ENCODE data around the gene RICTOR.

The RICTOR gene

DNA sequence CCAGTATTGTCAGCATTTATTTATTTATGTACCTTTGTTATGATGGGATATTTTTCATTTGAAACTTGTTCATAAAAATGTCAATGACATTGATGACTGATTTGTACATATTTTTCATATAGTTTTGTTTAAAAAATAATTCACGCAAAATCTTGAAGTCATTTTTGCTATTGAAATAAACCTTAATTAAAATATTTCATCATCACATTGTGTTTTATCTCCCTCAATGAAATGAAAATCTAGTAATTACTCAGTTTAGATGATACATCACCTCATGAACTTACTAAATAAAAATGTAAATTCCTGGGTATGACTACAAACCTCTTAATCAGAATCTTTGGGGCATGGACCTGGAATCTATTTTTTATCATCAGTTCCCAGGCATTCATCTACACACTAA is 138.8 kb downstream of the RICTOR start:
- no peak for DNase-seq

DNA sequence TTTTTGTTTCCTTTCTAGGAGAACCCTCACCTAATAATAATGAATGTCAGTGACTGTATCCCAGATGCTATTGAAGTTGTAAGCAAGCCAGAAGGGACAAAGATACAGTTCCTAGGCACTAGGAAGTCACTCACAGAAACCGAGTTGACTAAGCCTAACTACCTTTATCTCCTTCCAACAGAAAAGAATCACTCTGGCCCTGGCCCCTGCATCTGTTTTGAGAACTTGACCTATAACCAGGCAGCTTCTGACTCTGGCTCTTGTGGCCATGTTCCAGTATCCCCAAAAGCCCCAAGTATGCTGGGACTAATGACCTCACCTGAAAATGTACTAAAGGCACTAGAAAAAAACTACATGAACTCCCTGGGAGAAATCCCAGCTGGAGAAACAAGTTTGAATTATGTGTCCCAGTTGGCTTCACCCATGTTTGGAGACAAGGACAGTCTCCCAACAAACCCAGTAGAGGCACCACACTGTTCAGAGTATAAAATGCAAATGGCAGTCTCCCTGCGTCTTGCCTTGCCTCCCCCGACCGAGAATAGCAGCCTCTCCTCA is 141.3 kb downstream of the RICTOR start:
- DNase-seq, result no peak

DNA sequence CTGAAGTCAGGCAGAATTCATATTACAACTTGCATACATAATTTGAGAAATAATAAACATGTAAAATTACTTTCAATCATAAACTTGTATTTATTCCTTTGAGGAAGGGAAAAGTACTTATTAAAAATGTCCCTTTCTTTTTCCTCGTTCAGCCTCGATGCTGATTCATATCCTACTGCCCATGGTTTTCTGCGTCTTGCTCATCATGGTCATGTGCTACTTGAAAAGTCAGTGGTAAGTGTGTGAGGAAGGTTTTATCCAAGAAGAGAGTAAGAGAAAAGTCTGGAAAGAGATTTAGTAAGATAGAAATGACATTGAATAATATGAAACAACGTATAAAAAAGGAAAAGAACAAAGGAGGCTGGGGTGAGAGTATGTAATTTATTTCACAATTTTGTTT is 142.5 kb downstream of the RICTOR start:
- no peak for DNase-seq

DNA sequence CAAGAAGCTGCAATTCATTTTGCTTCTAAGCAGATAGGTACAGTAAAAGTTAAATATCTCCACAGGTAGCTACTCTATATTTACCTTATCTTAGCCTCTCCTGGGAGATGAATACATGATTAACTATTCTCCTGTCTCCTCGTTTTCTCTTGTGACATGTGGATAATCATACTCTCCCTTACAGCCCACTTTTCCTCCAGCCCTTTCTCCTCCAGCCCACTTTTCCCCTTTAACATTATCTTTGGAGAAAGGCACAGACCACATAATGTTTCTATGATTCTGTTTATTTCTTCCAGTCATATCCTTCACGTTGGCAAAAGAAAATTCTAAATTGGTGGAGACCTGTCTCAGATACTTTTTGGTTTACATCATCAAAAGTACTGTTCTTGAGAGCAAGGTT is 144.4 kb downstream of the RICTOR start:
- DNase-seq, result no peak

DNA sequence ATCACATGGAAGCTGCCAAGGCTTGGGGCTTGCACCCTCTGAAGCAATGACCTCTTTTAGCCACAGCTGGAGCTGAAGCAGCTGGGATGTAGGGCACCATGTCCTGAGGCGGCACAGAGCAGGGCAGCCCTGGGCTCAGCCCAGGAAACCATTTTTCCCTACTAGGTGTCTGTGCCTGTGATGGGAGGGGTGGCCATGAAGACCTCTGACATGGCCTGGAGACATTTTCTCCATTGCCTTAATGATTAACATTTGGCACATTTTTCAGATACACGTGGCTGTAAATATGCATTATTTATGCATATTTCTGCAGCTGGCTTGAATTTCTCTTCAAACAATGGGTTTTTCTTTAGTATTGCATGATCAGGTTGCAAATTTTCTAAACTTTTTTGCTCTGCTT is 146.7 kb downstream of the RICTOR start:
- no peak for DNase-seq

DNA sequence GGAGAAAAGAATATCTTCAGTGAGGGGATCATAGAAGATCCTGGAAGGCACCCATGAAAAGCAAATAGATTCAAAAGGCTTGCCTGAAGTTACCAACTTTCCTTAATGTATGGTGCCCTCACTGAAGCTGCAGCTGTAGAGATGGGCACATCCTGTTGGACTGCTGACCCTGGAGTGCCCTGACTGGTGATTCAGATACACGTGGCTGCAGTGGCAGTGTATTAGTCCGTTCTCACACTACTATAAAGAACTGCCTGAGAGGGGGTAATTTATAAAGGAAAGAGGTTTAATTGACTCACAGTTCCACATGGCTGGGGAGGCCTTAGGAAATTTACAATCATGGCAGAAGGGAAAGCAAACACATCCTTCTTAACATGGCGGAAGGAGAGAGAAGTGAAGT is 148.1 kb downstream of the RICTOR start:
- DNase-seq, result peak; percentile 27

DNA sequence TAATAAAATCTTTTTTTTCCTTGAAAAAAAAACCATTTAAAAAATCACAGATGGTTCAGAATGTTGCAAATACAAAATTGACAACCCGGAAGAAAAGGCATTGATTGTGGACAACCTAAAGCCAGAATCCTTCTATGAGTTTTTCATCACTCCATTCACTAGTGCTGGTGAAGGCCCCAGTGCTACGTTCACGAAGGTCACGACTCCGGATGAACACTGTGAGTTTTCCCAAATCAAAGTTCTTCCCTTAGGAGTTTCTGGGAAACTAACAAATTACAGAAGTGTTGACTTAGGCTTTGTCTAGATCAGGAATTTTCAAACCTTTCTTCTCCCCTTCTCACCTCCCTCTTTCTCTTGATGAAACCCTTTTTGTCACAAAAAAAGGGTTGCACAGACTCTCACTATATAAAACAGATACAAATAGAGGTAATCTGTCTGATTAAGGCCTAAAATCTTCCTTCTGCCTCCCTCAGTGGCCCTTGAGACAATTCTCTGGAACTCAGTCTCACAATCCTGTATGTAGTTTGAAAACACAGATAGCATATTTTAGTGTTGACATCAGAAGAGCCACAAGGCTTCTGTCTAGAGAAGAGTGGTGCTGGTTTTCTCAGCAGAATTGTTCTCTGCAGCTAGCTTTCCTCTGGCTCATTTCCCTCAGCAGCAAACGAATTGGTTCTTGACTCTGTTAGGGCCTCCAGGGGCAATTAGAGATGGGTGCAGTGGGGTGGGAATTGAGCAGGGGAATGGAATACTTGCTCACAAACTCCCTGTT is 148.9 kb downstream of the RICTOR start:
- peak; percentile 83 for DNase-seq

DNA sequence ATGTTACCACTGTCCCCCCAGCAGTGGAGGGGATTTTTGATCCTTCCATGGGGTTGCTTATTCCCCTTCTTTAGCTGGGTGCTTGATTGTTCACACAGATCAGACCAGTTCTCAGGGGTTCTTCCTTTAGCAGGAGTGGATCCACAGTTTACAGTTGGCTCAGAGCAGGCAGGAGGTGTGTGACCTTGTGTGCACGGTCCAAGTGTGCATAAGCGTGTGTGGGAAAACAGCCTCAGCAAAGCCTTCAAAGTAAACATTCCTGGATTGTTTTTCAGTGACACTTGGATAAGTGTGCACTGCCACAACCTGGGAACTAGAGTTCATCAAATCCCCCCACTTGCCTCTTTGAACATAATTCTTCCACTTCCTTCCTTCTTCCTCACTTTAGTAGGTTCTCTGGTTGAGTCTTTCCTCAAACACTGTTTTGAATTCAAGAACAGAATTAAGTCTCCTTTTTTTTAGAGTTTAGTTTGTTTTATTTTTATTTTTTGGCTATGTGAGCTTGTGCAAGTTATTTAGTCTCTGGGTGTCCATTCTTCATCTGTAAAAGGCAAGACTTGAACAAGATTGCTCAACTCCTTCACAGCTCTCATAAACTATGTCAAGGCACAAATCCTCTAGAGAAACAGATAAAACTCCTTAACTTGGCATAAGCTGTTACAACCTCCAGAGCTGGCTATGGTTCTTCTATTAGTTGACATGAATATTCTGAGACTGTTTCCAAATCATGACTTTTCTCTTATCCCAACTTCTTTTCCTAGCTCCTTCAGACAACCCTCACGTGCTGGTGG is 150.3 kb downstream of the RICTOR start:
- DNase-seq, result no peak

DNA sequence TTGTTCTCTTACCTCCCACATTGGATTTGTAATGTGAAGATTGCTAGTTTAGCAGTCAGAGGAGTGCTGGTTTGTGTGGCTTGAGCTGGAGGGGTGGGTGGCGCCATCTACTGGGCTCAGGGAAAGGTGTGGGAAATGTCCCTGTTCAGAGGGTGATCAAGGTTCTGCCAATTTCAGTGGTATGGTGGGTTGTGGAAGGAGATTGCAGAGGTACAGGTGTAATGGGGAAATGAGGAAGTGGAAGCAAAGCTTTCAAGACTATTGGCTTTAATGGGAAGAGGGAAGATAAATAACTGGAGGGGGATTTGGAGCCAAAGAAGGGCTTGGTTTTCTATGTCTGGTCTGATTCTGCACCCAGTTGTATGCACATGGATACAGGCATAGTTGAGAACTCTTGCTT is 152.0 kb downstream of the RICTOR start:
- DNase-seq, result peak; percentile 54

DNA sequence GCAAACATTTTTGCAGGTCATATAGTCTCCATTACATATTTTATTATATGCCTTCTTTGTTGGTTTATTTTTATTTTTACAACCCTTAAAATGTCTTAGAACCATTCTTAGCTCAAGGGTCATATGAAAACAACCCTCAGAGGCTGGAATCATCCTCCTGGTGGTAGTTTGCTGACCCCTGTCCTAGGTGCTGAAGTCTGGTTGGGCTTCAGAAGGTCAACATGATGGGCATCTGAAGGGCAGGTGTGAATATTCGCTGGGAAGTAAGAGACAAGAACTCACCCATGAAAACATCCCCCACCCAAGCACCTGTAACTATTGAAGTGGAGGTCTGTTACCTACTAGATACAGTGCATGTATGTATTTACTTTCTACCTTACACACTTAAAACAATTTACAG is 153.0 kb downstream of the RICTOR start:
- DNase-seq, result no peak

DNA sequence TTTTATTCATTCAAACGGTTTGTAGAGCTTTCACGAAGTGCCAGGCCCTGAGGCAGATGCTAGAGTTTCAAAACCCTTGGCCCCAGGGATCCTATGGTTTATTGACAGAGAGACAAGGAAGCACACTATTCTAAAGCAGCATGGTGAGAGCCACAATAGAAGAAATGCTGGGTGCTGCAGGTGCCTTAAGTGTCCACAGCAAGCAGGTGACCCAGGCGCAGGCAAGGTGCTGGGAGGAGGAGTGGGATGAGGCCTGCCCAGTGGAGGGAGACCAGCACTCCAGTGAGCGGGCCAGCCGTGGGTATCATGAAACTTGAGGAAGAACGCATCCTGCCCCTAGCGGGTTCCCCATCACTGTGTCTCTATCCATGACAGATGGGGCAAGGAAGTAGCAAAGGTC is 157.4 kb downstream of the RICTOR start:
- no peak for DNase-seq

DNA sequence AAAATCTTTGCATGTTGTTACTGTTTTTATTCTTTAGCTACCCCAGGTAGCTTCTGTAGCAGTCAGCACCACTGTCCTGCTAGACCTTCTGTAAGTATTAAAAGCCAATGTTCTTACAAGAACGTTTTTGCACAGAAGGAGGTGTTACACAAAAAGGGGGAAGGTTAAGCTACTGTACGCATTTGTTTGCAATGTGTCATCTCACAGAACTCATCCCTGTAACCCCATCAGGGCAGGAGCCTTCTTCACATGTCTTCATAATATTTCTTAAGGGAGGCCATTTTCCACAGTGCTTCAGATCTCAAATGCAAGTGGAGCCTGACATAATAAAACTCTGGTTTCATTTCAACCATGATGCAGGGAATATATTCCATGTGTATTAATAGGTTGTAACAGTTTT is 160.5 kb downstream of the RICTOR start:
- DNase-seq, result no peak

DNA sequence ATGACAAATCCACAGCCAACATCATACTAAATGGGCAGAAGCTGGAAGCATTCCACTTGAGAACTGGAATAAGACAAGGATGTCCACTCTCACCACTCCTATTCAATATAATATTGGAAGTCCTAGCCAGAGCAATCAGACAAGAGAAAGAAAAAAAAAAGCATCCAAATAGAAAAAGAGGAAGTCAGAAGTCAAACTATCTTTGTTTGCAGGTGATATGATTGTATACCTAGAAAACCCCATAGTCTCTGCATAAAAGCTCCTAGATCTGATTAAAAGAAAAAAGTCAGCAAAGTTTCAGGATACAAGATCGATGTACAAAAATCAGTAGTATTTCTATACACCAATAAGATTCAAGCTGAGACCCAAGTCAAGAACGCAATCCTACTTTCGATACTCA is 162.3 kb downstream of the RICTOR start:
- DNase-seq, result no peak

DNA sequence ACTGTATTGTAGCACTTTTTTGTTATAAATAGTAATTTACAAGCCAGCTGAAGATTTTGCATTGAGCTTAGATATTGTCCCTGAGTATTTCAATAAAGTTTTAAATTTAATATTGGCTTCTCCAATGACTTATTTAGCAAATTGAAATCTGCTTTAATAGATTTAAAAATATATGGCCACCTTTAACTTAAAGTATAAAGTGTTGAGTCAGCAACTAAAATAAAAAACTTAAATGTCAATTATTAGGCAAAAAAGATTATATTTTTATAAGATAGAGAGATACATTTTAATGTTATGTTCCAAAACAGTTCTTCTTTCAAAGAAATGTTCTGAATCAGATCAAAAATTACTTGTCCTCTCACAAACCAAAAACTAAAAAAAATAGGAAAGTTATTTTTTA is 167.7 kb downstream of the RICTOR start:
- DNase-seq, result no peak

DNA sequence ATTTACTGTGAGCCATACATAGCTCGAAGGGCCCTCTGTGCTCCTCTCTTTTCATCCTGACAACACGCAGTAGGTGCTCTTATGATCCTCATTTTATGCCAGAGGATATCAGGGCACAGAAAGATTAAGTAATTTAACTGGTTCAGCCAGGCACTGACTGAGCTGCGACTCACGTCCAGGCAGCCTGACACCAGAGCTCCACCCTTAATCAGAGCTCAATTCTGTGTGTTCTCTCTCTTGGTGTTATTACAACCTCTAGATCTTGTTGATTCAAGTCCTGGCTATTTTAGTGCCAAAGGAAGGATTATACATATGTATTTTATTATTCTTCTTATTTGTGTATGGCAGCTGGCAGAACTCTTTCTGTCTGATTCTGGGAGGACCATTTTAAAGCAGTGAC is 168.7 kb downstream of the RICTOR start:
- peak; percentile 22 for DNase-seq

DNA sequence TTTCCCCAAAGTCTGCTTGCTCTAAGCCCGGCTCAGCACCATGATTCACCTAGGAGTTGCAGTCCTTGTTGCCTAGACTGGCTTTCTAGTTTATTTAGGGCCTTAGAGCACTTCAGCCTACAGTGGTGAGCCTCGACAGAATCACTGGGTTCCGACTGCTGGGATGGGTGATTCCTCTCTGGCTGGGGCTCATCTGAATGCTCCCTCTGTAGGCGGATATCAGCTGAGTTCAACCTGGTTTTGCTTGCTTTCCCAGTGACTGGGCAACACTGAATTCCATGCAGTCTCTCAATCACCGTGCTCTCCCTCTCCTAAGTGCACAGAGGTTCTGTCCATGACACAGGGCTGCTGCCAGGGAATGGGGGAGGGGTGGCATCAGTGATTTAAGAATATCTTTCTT is 174.3 kb downstream of the RICTOR start:
- DNase-seq, result no peak

DNA sequence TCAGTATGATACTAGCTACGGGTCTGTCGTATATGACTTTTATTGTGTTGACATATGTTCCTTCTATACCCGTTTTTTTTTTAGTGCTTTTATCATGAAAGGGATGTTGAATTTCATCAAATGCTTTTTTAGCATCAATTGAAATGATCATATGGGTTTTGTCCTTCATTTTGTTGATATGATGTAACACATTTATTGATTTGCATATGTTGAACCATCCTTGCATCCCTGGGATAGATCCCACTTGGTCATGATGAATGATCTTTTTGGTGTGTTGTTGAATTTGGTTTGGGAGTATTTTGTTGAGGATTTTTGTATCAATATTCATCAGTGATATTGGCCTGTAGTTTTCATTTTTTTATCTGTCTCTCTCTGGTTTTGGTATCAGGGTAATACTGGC is 177.4 kb downstream of the RICTOR start:
- no peak for DNase-seq

DNA sequence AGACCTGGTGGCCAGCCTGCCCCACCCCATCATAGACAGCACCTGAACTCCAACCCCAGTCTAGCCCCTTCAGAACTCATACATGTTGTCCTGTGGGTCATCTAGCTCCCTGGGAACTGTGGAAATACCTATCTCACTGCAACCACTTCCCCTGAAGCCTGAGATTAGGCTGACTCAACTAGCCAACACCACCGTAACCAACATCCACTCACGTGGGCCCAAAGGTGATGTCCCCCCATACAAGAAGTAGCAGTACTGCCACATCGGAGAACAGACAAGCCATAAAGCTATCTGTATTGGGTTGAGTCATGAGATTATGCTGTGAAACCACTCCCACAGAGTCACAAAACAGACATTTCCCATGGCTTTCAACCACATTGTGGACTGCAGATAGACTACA is 181.8 kb downstream of the RICTOR start:
- no peak for DNase-seq

DNA sequence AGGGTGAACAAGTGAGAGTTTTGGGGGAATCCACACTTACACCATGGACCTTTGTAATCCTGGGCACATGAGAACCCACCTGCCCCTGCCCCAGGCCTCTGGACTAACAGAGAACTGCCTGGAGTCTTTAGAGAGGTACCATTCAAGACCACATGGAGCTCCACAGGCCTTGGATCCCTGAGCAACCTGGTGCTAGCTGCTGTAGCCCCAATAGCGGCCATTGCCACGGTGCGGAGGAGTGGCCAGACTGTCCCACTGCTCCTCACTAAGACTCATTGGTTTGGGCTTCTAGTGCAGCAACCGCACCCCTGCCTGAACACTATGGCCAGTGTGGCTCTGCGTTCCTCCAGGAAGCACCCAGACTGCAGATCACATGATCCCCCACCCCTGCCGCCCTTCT is 182.6 kb downstream of the RICTOR start:
- no peak for DNase-seq

DNA sequence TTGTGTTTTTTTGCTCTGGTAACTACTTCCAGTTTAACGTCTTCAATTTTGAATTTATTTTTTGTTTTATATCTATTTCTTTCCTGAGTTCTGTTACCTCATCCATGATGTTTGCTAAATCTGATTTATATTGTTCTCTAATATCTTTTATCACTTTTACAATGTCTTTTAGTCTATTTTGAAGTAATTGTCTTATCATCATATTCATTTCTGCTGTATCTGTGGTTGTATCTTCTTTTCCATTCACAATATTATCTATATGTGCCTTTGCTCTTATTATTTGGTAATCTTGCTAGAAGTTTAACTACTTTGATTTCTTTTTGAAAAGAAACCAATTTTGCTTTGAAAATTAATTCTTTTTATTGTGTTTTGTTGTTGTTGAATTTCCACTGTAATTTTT is 184.8 kb downstream of the RICTOR start:
- no peak for DNase-seq

DNA sequence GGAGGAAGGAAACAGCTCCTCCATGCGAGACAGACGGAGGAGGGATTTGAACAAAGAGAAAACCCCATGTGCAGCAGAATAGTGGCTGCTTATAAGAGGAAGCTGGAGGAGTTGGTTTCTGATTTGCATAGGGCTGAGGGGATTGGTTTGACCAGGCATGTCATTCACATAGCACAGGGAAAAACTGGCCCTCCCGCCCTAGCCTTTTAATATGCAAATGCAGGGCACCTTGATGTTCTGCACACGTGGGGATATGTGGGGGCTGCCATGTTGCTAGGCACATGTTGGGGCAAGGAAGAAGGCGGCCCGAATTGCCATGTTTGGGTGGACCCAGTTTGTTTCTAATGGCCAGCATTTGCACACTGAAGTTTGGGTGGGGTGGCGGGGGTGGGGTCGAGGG is 186.2 kb downstream of the RICTOR start:
- DNase-seq, result no peak

Data from fibroblast of skin of scalp (primary cell).